ENCODE data around the gene CCL5. TPM values are rescaled to one million over a fixed set of nuclear protein-coding genes. Genes with fewer than 3 reads are reported as not detected.

CCL5 gene
- total and polyA plus RNA-seq, 7 donors = 0.38 to 2.6 (median 0.77) TPM

- intact Hi-C loops (cut with DNase I) = no loop called here
- 84 to 94% (median 93%) methylated on average over 4 of the region's 4 CpGs for WGBS, 3 donors
- DNase-seq (no peak), ATAC-seq (peak in 2 of 4 donors; percentile 35 to 61)
- no peak overlapping the region for H3K27ac ChIP-seq
- H3K4me3 ChIP-seq = no peak overlapping the region
- peaks cover 8 to 99% of the 10 kb centered on the region in 2 donors for H3K36me3 ChIP-seq (ENCODE audit: insufficient read depth in 1 of 2, low read depth in 1 of 2)
- H3K4me1 ChIP-seq = no peaks in the 10 kb centered on the region
- H3K27me3 ChIP-seq (ENCODE audit: insufficient read depth in 3 of 3, low read length in 2 of 3) = no peaks in the 10 kb centered on the region
- H3K9me3 ChIP-seq = no peaks in the 10 kb centered on the region
- TF ChIP-seq, protein P1, sequence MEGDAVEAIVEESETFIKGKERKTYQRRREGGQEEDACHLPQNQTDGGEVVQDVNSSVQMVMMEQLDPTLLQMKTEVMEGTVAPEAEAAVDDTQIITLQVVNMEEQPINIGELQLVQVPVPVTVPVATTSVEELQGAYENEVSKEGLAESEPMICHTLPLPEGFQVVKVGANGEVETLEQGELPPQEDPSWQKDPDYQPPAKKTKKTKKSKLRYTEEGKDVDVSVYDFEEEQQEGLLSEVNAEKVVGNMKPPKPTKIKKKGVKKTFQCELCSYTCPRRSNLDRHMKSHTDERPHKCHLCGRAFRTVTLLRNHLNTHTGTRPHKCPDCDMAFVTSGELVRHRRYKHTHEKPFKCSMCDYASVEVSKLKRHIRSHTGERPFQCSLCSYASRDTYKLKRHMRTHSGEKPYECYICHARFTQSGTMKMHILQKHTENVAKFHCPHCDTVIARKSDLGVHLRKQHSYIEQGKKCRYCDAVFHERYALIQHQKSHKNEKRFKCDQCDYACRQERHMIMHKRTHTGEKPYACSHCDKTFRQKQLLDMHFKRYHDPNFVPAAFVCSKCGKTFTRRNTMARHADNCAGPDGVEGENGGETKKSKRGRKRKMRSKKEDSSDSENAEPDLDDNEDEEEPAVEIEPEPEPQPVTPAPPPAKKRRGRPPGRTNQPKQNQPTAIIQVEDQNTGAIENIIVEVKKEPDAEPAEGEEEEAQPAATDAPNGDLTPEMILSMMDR (IDR thresholded peaks at IDR 0.05) = no peak
Measured at GRCh38 chr17:35841505-35841904, 38.7 kb downstream of the CCL5 start.

- WGBS, 3 donors = 77 to 95% (median 91%) methylated on average over 3 of the region's 3 CpGs
- intact Hi-C loops (cut with DNase I) = no loop called here
- H3K4me3 ChIP-seq = no peak overlapping the region
- no peaks in the 10 kb centered on the region for H3K27me3 ChIP-seq (ENCODE audit: insufficient read depth in 3 of 3, low read length in 2 of 3)
- no peaks in the 10 kb centered on the region for H3K9me3 ChIP-seq
- ATAC-seq (no peak), DNase-seq (no peak)
- peaks cover 8 to 99% of the 10 kb centered on the region in 2 donors for H3K36me3 ChIP-seq (ENCODE audit: insufficient read depth in 1 of 2, low read depth in 1 of 2)
- H3K4me1 ChIP-seq = no peaks in the 10 kb centered on the region
- TF ChIP-seq, protein P1 (IDR thresholded peaks at IDR 0.05) = no peak
- H3K27ac ChIP-seq = no peak overlapping the region
Measured at GRCh38 chr17:35841101-35841500, 39.1 kb downstream of the CCL5 start.

GRCh38 chr17:35825206-35825605, 55.0 kb downstream of the CCL5 start:
- TF ChIP-seq, protein P1 (IDR thresholded peaks at IDR 0.05) = no peak
- Histone ChIP-seq H3K9me3 (no peaks in the 10 kb centered on the region), H3K27ac (no peak overlapping the region), H3K4me3 (no peak overlapping the region), H3K36me3 (ENCODE audit: insufficient read depth in 1 of 2, low read depth in 1 of 2) (peaks cover 4 to 100% of the 10 kb centered on the region in 2 donors), H3K27me3 (ENCODE audit: insufficient read depth in 3 of 3, low read length in 2 of 3) (no peaks in the 10 kb centered on the region), H3K4me1 (no peaks in the 10 kb centered on the region)
- DNase-seq (no peak), ATAC-seq (peak in 3 of 4 donors; percentile 44 to 63 (median 54))
- 86 to 97% (median 96%) methylated on average over 1 of the region's 1 CpG for WGBS, 3 donors
- intact Hi-C loops (cut with DNase I) = no loop called here

Other genes with a start within 250 kb of the CCL5 start
- gene RASL10B, start 148.7 kb downstream of the CCL5 start, total RNA-seq = 10 to 100 TPM in 1 of 4 donors, 1 to 10 TPM in 3; 5.3 to 10.1 (median 6.9) TPM
- 10 to 100 TPM in 1 of 3 donors, 1 to 10 TPM in 2; 3.4 to 10.7 (median 6.6) TPM for gene RASL10B, start 148.7 kb downstream of the CCL5 start, polyA plus RNA-seq
- gene GAS2L2, start 127.1 kb downstream of the CCL5 start, total RNA-seq = under 1 TPM in 3 of 4 donors, not detected in 1; 0.09 to 0.27 (median 0.10) TPM
- gene GAS2L2, start 127.1 kb downstream of the CCL5 start, polyA plus RNA-seq = under 1 TPM; 0.04 to 0.19 (median 0.15) TPM
- not detected for gene C17orf50, start 119.5 kb downstream of the CCL5 start, total RNA-seq
- gene C17orf50, start 119.5 kb downstream of the CCL5 start, polyA plus RNA-seq = under 1 TPM in 1 of 3 donors, not detected in 2; 0.08 TPM
- 1 to 10 TPM in 1 of 4 donors, under 1 TPM in 3; 0.61 to 5.5 (median 0.70) TPM for gene MMP28, start 84.7 kb downstream of the CCL5 start, total RNA-seq
- gene MMP28, start 84.7 kb downstream of the CCL5 start, polyA plus RNA-seq = 1 to 10 TPM; 1.7 to 3.7 (median 2.1) TPM
- 100 to 1,000 TPM; 101 to 141 (median 125) TPM for gene TAF15, start 70.9 kb downstream of the CCL5 start, total RNA-seq
- gene TAF15, start 70.9 kb downstream of the CCL5 start, polyA plus RNA-seq = 100 to 1,000 TPM in 1 of 3 donors, 10 to 100 TPM in 2; 51.9 to 105 (median 65.2) TPM
- not detected for gene HEATR9, start 11.5 kb downstream of the CCL5 start, total RNA-seq
- gene HEATR9, start 11.5 kb downstream of the CCL5 start, polyA plus RNA-seq = not detected
- not detected for gene RDM1, start 50.4 kb upstream of the CCL5 start, total RNA-seq
- gene RDM1, start 50.4 kb upstream of the CCL5 start, polyA plus RNA-seq = not detected
- gene LYZL6, start 63.4 kb upstream of the CCL5 start, total RNA-seq = not detected
- gene LYZL6, start 63.4 kb upstream of the CCL5 start, polyA plus RNA-seq = not detected
- gene CCL16, start 101.1 kb upstream of the CCL5 start, total RNA-seq = not detected
- gene CCL16, start 101.1 kb upstream of the CCL5 start, polyA plus RNA-seq = under 1 TPM in 1 of 3 donors, not detected in 2; 0.04 TPM
- gene CCL14, start 106.4 kb upstream of the CCL5 start, total RNA-seq = 10 to 100 TPM in 2 of 4 donors, 1 to 10 TPM in 2; 4.2 to 13.1 (median 9.6) TPM
- 10 to 100 TPM; 10.8 to 42.2 (median 19.9) TPM for gene CCL14, start 106.4 kb upstream of the CCL5 start, polyA plus RNA-seq
- not detected for gene CCL15, start 121.2 kb upstream of the CCL5 start, total RNA-seq
- gene CCL15, start 121.2 kb upstream of the CCL5 start, polyA plus RNA-seq = not detected
- gene CCL23, start 137.6 kb upstream of the CCL5 start, total RNA-seq = not detected
- gene CCL23, start 137.6 kb upstream of the CCL5 start, polyA plus RNA-seq = under 1 TPM; 0.18 to 0.47 (median 0.38) TPM
- gene CCL18, start 183.9 kb upstream of the CCL5 start, total RNA-seq = 10 to 100 TPM in 1 of 4 donors, under 1 TPM in 2, not detected in 1; 0.59 to 11.9 (median 0.77) TPM
- gene CCL18, start 183.9 kb upstream of the CCL5 start, polyA plus RNA-seq = under 1 TPM in 2 of 3 donors, not detected in 1; 0.04 to 0.35 TPM
- 1 to 10 TPM in 1 of 4 donors, under 1 TPM in 2, not detected in 1; 0.25 to 3.6 (median 0.30) TPM for gene CCL3, start 209.8 kb upstream of the CCL5 start, total RNA-seq
- gene CCL3, start 209.8 kb upstream of the CCL5 start, polyA plus RNA-seq = under 1 TPM; 0.06 to 0.34 (median 0.22) TPM
- gene CCL4, start 223.5 kb upstream of the CCL5 start, total RNA-seq = 1 to 10 TPM in 1 of 4 donors, under 1 TPM in 3; 0.41 to 2.2 (median 0.56) TPM
- under 1 TPM; 0.13 to 0.40 (median 0.20) TPM for gene CCL4, start 223.5 kb upstream of the CCL5 start, polyA plus RNA-seq